ENCODE results near the gene CD320. TPM values are rescaled to one million over a fixed set of nuclear protein-coding genes. Genes with fewer than 3 reads are reported as not detected.

The CD320 gene
- total and polyA plus RNA-seq, 12 donors, result 20.3 to 81.2 (median 28.6) TPM

- no peak for TF ChIP-seq CTCF (IDR thresholded peaks at IDR 0.05)
- WGBS, 2 donors, result 14 to 18% methylated on average over 24 of the region's 24 CpGs
Observed at GRCh38 chr19:8307400-8307964, 676 bp downstream of the CD320 start.

GRCh38 chr19:8306235-8307054 is 1.7 kb downstream of the CD320 start:
- peak in 1 of 2 donors; percentile 3 for DNase-seq
- Histone ChIP-seq H3K9me3 (no peaks in the 10 kb centered on the region), H3K27me3 (peaks cover 0 to 5% (median 0%) of the 10 kb centered on the region in 7 donors), H3K4me1 (peaks cover 7 to 54% (median 36%) of the 10 kb centered on the region in 9 donors), H3K36me3 (peaks cover 0 to 29% (median 16%) of the 10 kb centered on the region in 9 donors), H3K27ac (peak overlapping the region in 8 of 10 donors; percentile 3 to 68 (median 37)), H3K4me3 (peak overlapping the region in 5 of 10 donors; percentile 56 to 76 (median 65))
- intact Hi-C loops (cut with DNase I), result loop anchor here in 1 of 10 donors (5.0 kb wide), 1 partner anchor 39 kb away; no protein-coding TSS in a partner anchor
- WGBS, 2 donors, result 68 to 72% methylated on average over 17 of the region's 17 CpGs
- no peak for ATAC-seq
- TF ChIP-seq CTCF (IDR thresholded peaks at IDR 0.05), result no peak

More at GRCh38 chr19:8307400-8307964, 676 bp downstream of the CD320 start:
- no peak for DNase-seq
- Histone ChIP-seq H3K4me1 (peaks cover 12 to 56% (median 46%) of the 10 kb centered on the region in 9 donors), H3K27ac (peak overlapping the region in 9 of 10 donors; percentile 33 to 83 (median 65)), H3K9me3 (no peaks in the 10 kb centered on the region), H3K4me3 (peak overlapping the region; percentile 48 to 76 (median 63)), H3K27me3 (peaks cover 0 to 5% (median 0%) of the 10 kb centered on the region in 7 donors), H3K36me3 (peaks cover 0 to 34% (median 17%) of the 10 kb centered on the region in 9 donors)
- intact Hi-C loops (cut with DNase I), result loop anchor here in 1 of 10 donors (5.0 kb wide), 1 partner anchor 40 kb away; no protein-coding TSS in a partner anchor
- peak in 3 of 8 donors; percentile 1 to 8 (median 2) for ATAC-seq

- peaks cover 0 to 5% (median 0%) of the 10 kb centered on the region in 7 donors for H3K27me3 ChIP-seq
- peaks cover 7 to 52% (median 32%) of the 10 kb centered on the region in 9 donors for H3K4me1 ChIP-seq
- peak overlapping the region in 5 of 10 donors; percentile 3 to 61 (median 47) for H3K27ac ChIP-seq
- no peaks in the 10 kb centered on the region for H3K9me3 ChIP-seq
- no peak for TF ChIP-seq CTCF (IDR thresholded peaks at IDR 0.05)
- DNase-seq (peak in 1 of 2 donors; percentile 3), ATAC-seq (no peak)
- intact Hi-C loops (cut with DNase I), result loop anchor here in 1 of 10 donors (5.0 kb wide), 1 partner anchor 38 kb away; no protein-coding TSS in a partner anchor
- H3K36me3 ChIP-seq, result peaks cover 0 to 23% (median 9%) of the 10 kb centered on the region in 9 donors
- 81 to 98% methylated on average over 4 of the region's 4 CpGs for WGBS, 2 donors
- no peak overlapping the region for H3K4me3 ChIP-seq
Observed at GRCh38 chr19:8305798-8306197, 2.4 kb downstream of the CD320 start.

Data from heart right ventricle (tissue), 16 donors.